Measurements from ENCODE around the gene CLIP1. TPM values are rescaled to one million over a fixed set of nuclear protein-coding genes. Genes with fewer than 3 reads are reported as not detected.
"Not testable (repeated sequence)": the region's sequence is repeated elsewhere in the genome, so short reads cannot be mapped to it uniquely, and the experiment has no call there.

Gene CLIP1
- total RNA-seq, result 10 to 100 TPM; 42.5 to 47.2 TPM

DNA sequence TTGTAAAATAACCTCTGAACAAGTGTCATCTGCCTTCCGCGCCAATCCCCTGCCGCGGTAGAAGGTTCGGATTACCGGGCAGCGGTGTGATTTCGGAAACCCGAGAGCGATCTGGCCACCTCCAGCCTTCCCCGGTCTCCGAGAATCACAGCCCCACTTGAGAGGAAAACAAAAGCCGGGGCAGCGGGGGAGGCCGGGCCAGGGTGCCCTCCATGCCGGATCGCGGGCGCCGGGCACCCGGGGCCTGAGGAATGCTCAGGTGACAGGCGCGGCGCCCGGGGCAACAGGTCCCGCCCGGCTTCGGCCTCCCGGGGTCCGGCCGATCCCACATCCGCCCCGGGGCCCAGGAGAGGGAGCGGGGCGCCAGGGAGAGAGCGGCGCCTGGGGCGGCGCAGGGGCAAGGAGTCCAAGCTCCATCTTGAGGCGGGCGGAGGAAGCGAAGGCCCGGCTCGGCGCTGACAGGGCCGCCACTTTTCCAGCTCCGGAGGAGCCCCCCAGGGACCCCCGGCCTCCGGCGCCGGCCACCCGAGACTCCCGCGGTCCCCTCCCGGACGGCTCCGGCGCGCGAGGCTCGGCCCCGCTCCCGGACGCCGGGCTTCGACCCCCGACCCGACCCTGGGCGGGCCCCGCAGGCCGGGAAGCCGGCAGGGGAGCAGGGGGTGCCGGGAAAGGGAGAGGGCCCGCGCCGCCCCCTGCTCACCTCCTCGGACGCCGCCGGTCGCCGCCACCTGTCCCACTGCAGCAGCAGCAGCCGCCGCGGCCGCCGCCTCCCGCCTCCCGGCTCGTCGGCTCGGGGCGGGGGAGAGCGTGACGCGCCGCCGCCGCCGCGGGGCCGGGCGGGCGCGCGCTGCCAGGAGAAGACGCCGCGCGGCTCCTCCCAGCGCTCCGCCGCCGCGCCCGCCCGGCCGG lies at the start of gene CLIP1:
Gene CLIP1, minus strand, starts transcription at position 849 of the 909 bp plus-strand sequence. CDS start 42,217 bp downstream, outside the sequence.
- ChIA-PET POLR2A (interaction anchor here (0.6 kb wide), 3 partner anchors 8 to 104 kb away, joined by 3 read pairs; no protein-coding TSS in a partner anchor), CTCF (interaction anchor here (1.0 to 1.5 kb wide), 6 partner anchors 9 to 467 kb away, joined by 3 to 9 read pairs (median 4); no protein-coding TSS in a partner anchor)

DNA sequence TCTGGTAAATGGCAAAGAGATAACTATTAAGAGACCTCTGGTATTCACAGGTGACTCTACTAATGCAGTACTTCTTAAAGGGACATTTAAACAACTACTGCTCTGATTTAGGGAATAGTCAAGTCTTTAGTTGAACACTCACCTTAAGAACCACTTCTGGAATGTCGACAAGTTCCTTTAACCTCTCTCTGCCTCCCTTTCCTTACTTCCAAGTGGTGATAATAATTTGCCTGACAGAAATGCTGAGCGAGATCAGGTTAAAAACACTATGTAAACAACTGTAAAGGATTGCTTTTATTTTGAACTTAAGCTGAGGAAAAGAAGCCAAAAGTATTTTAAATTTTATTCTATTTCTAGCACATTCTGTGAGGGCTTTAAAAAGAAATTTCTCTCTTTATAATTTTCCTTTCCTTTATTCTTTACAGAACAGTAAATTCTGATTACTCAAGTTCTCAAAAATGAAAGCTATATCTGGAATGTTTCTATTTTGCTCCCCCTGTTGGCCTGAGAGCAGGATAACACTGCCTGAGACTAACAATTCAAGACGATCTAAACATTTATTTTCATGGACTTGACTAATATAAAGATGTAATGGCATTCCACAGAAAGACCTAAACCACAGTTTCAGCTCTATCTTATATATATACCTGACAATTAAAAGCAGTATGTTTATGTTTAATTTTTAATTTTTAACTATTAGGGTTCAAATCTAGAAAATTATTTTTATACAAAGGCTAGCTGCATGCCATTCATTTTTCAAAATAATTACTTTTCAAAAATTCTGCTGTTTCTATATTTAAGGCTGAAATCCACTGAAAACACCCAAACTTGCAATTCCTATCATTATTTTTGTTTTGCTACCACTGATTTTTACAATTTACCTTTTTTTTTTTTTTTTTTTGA lies 49.1 kb upstream of the CLIP1 start:
- POLR2A ChIA-PET, result interaction anchor here (0.6 kb wide), 2 partner anchors 66 to 178 kb away, joined by 4 read pairs; no protein-coding TSS in a partner anchor
- CTCF ChIA-PET, result interaction anchor here (0.6 to 3.8 kb wide), 15 partner anchors 9 to 1031 kb away, joined by 3 to 43 read pairs (median 4); no protein-coding TSS in a partner anchor

DNA sequence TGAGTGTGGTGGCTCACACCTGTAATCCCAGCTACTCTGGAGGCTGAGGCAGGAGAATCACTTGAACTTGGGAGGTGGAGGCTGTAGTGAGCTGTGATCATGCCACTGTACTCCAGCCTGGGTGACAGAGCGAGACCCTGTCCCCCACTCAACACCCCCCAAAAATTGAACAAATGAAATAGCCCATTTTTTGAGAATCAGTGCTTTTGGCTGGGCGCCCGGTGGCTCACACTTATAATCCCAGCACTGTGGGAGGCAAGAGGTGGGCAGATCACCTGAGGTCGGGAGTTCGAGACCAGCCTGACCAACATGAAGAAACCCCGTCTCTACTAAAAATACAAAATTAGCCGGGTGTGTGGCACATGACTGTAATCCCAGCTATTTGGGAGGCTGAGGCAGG lies 48.1 kb upstream of the CLIP1 start:
- POLR2A ChIA-PET, result interaction anchor here (0.8 kb wide), 1 partner anchor 71 kb away, joined by 3 read pairs; no protein-coding TSS in a partner anchor

GRCh38 chr12:122469856-122470255 lies 47.4 kb upstream of the CLIP1 start:
- POLR2A ChIA-PET, result interaction anchor here (0.8 kb wide), 1 partner anchor 71 kb away, joined by 3 read pairs; no protein-coding TSS in a partner anchor

More for the DNA sequence above, 48.1 kb upstream of the CLIP1 start:
- CTCF ChIA-PET, result interaction anchor here (2.0 to 3.8 kb wide), 2 partner anchors 8 to 70 kb away, joined by 8 to 43 read pairs; no protein-coding TSS in a partner anchor

GRCh38 chr12:122467983-122468382 lies 45.5 kb upstream of the CLIP1 start:
- POLR2A ChIA-PET, result no interaction called here
- CTCF ChIA-PET, result no interaction called here

More at GRCh38 chr12:122469856-122470255, 47.4 kb upstream of the CLIP1 start:
- CTCF ChIA-PET, result interaction anchor here (1.5 kb wide), 1 partner anchor 70 kb away, joined by 4 read pairs; no protein-coding TSS in a partner anchor

DNA sequence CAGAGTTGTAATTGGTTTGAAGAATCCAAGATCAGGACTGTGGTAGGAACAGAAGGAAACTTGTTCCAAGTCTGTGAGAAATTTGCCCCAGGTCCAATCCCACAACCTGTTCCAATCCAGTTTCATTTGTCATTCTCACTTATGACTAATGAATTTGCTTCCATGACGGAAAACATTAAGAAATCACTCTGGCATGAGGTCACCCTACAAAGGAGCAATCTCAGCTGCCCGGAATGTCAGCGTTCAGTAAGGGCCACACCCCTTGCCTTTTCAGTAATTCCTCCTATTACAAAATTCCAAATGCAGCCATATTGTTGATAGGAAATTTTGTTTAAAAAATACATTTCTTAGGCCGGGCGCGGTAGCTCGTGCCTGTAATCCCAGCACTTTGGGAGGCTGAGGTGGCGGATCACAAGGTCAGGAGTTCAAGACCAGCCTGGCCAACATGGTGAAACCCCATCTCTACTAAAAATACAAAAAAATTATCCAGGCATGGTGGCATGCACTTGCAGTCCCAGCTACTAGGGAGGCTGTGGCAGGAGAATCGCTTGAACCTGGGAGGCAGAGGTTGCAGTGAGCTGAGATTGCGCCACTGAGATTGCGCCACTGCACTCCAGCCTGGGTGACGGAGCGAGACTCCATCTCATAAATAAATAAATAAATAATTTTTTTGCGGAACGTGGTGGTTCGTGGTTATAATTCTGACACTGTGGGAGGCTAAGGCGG lies 42.0 kb upstream of the CLIP1 start:
- CTCF ChIA-PET, result interaction anchor here (0.5 kb wide), 1 partner anchor 622 kb away, joined by 6 read pairs; no protein-coding TSS in a partner anchor
- POLR2A ChIA-PET, result not testable (repeated sequence)

DNA sequence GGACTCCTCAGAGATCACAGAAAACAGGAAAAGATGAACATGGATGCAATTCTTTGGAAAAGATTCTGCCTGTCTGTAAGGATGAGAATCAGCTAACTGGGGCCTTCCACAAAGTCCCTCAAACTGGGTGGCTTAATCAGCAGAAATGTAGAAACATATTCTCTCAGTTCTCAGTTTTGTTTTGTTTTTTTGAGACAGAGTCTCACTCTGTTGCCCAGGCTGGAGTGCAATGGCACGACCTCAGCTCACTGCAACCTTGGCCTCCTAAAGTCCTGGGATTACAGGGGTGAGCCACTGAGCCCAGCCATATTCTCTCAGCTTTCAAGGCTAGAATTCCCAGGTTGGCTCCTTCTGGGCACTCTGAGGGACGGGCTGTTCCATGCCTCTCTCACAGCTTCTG lies 38.2 kb upstream of the CLIP1 start:
- POLR2A ChIA-PET, result no interaction called here

GRCh38 chr12:122460061-122460460 lies 37.6 kb upstream of the CLIP1 start:
- ChIA-PET CTCF (no interaction called here), POLR2A (no interaction called here)

More for the DNA sequence above, 38.2 kb upstream of the CLIP1 start:
- CTCF ChIA-PET, result interaction anchor here (3.1 kb wide), 1 partner anchor 61 kb away, joined by 8 read pairs; no protein-coding TSS in a partner anchor

- CTCF ChIA-PET, result interaction anchor here (0.6 kb wide), 1 partner anchor 293 kb away, joined by 4 read pairs; no protein-coding TSS in a partner anchor
- POLR2A ChIA-PET, result no interaction called here
Measured at GRCh38 chr12:122459211-122459610, 36.7 kb upstream of the CLIP1 start.

DNA sequence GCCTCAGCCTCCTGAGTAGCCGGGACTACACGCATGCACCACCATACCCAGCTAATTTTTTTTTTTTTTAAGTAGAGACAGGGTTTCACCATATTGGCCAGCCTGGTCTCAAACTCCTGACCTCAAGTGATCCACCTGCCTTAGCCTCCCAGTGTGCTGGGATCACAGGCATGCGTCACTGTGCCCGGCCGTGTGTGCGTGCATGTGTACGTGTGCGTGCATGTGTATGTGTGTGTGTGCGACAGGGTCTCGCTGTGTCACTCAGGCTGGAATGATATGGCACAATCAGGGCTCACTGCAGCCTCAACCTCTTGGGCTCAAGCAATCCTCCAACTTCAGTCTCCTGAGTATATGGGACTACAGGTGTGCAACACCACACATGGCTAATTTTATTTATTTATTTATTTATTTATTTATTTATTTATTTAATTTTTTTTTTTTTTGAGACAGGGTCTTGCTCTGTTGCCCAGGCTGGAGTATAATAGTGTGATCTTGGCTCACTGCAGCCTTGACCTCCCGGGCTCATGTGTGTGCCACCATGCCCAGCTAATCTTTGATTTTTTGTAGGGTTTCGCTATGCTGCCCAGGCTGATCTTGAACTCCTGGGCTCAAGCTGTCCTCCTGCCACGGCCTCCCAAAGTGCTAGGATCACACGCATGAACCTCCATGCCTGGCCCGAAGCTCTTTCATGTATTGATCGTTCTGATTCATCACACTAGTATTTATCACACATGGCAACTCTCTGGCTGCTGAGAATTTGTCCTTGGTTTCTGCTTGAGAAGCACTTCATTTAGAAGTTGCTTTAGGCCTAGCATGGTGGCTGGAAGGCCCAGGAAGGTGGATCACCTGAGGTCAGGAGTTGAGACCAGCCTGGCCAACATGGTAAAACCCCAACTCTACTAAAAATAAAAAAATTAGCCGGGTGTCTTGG lies 35.9 kb upstream of the CLIP1 start:
- POLR2A ChIA-PET, result no interaction called here
- CTCF ChIA-PET, result no interaction called here

GRCh38 chr12:122457627-122458026 lies 35.2 kb upstream of the CLIP1 start:
- ChIA-PET POLR2A (no interaction called here), CTCF (no interaction called here)

GRCh38 chr12:122454739-122455138 lies 32.3 kb upstream of the CLIP1 start:
- ChIA-PET POLR2A (interaction anchor here (0.6 kb wide), 2 partner anchors 43 to 1178 kb away, joined by 3 read pairs; partner anchors contain the start of gene EIF2B1), CTCF (interaction anchor here (0.7 to 1.3 kb wide), 2 partner anchors 16 to 17 kb away, joined by 3 to 4 read pairs; no protein-coding TSS in a partner anchor)

DNA sequence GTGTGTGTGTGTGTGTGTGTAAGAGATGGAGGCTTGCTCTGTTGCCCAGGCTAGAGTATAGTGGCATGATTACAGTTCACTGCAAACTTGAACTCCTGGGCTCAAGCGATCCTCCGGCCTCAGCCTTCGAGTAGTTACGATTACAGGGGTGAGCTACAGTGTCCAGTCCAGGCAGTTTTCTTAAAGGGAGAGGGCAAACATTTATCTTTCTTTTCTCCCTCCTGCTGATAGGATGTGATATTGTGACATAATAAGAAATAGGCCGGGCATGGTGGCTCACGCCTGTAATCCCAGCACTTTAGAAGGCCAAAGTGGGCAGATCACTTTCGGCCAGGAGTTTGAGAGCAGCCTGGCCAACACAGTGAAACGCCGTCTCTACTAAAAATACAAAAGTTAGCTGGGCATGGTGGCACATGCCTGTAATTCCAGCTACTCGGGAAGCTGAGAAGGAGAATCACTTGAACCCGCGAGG lies 31.8 kb upstream of the CLIP1 start:
- ChIA-PET POLR2A (interaction anchor here (0.6 kb wide), 1 partner anchor 1179 kb away, joined by 3 read pairs; the partner anchor contains the start of gene EIF2B1), CTCF (interaction anchor here (0.7 to 1.1 kb wide), 2 partner anchors 17 to 19 kb away, joined by 3 read pairs; no protein-coding TSS in a partner anchor)

GRCh38 chr12:122452701-122453285 lies 30.3 kb upstream of the CLIP1 start:
- ChIA-PET CTCF (interaction anchor here (0.6 kb wide), 1 partner anchor 52 kb away, joined by 4 read pairs; no protein-coding TSS in a partner anchor), POLR2A (no interaction called here)

GRCh38 chr12:122449317-122449716 lies 26.8 kb upstream of the CLIP1 start:
- CTCF ChIA-PET, result interaction anchor here (1.1 to 1.9 kb wide), 2 partner anchors 22 to 51 kb away, joined by 3 to 6 read pairs; partner anchors contain the start of gene ZCCHC8
- POLR2A ChIA-PET, result interaction anchor here (0.6 to 1.0 kb wide), 2 partner anchors 25 to 51 kb away, joined by 3 to 5 read pairs; partner anchors contain the start of gene ZCCHC8

DNA sequence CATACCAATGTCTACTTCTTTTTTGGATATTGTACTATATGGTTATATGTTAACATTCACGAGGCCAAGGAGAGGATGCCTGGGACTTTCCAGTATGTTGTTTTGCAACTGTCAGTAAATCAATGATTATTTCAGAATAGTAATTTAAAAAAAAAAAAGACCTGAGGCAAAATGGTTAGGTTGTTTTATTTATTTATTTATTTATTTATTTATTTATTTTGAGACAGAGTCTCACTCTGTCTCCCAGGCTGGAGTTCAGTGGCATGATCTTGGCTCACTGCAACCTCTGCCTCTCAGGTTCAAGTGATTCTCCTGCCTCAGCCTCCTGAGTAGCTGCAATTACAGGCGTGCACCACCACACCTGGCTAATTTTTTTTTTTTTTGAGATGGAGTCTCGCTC lies 25.4 kb upstream of the CLIP1 start:
- CTCF ChIA-PET, result interaction anchor here (0.7 kb wide), 1 partner anchor 125 kb away, joined by 4 read pairs; no protein-coding TSS in a partner anchor

More for the DNA sequence above, 25.4 kb upstream of the CLIP1 start:
- POLR2A ChIA-PET, result not testable (repeated sequence)

Data from activated CD8-positive, alpha-beta memory T cell treated with anti-CD3 and anti-CD28 coated beads for 36 hours (primary cell).